Islet precursor cell (in vitro differentiated cells): Measurements from ENCODE around the gene SCARF2.
A peak's percentile ranks its signal among the peaks of the same experiment; 100 is the strongest.
"Not testable (repeated sequence)": the region's sequence is repeated elsewhere in the genome, so short reads cannot be mapped to it uniquely, and the experiment has no call there.

ENCODE experiments used
- DNase-seq: peaks from one replicate; pipeline ENCODE4 v3.0.0-alpha.2; 2018

Gene SCARF2

DNA sequence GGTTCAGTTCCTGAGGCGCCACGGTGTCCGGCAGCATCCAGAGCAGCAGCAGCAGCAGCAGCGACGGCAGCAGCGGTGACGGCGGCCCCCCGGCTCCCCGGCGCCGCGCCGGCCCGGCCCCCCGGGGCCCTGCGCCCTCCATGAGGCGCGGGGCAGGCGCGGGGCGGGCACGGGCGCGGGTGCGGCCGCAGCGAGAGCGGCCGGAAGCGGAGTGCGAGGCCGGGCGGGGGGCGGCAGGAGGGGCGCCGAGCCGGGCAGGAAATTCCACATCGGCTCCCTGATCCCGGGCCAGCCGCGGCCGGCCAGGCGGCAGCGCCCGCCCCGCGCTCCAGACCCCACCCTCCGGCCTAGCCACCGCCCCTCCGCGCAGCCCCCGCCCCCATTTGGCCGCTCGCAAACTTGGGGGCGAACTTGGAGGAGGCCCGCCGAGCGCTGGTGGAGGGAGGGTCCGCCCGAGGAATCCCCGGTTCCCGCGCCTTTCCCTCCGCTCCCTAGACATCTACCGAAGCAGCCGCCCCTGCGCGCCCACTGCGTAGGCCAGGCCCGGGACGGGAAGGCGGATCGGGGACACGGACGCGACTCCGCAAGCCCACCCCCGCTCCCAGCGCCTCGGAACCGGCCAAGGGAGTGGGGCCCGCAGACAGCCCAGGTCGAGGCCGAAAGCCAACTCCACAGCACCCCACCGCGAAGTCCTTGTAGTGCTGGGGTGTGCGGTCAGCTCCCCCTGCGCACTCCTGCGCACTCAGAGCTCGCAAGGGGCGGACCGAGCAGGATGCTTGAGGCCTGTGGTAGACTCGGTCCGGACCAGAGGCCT is at the start of gene SCARF2:
Gene SCARF2 (minus strand): TSS at position 213 of the 814 bp plus-strand sequence. CDS start 71 bp downstream, at position 142.
- peak; percentile 81 for DNase-seq

DNA sequence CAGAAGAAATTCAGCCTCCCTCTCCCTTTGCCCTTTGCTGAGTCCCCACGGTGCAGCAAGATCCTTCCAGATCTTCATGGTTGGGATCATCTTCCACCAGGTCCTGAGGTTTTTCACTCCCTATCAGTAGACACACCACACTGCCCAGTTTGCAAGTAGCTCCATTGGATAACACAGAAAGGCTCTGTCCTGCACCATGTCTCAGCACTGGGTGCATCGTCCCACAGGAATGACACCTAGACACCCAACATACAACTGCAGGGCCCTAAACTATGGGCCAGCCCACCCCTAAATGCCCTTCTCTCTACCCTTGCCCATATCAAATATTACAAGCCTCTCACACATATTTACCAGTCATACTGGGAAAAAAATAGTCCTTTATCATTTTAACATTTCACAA is 48.6 kb upstream of the SCARF2 start:
- no peak for DNase-seq

GRCh38 chr22:20484948-20485683 is 47.5 kb upstream of the SCARF2 start:
- DNase-seq: no peak

DNA sequence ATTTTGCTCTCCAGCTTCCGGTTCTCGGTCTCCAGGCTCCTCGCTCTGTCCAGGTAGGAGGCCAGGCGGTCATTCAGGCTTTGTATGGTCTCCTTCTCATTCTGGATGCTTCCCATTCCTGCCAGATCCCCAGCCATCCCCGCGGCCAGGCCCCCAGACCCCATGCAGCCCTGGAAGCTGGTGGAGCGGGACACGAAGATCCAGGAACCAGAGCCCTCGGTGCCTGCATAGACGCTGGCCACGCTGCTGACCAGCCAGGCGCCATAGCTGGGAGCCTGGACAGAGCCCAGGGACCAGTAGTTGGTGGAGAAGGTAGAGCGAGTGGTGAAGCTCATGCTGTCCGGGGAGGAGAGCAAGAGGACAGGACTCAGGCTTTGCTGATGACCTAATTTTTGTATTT is 46.1 kb upstream of the SCARF2 start:
- no peak for DNase-seq

- not testable (repeated sequence) for DNase-seq
Observed at GRCh38 chr22:20483143-20483506, 45.5 kb upstream of the SCARF2 start.

DNA sequence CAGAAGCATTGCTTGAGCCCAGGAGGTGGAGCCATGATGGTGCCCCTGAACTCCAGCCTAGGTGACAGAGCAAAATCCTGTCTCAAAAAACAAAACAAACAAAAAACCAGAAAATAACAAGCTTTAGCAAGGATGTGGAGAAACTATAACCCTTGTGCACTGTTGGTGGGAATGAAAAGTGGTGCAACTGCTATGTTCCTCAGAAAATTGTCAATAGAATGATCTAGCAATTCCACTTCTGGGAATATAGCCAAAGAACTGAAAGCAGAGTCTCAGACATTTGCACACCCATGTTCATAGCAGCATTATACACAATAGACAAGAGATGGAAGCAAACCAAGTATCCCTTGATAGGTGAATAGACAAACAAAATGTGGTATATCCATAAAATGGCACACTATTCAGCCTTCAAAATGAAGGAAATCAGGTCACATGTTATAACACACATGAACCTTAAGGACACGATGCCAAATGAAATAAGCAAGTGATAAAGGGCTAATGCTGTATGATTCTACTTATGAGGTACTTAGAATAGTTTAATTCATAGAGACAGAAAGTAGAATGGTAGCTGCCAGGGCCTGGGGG is 42.1 kb upstream of the SCARF2 start:
- DNase-seq: no peak

GRCh38 chr22:20478059-20478458 is 40.4 kb upstream of the SCARF2 start:
- not testable (repeated sequence) for DNase-seq

GRCh38 chr22:20475569-20475968 is 37.9 kb upstream of the SCARF2 start:
- not testable (repeated sequence) for DNase-seq

DNA sequence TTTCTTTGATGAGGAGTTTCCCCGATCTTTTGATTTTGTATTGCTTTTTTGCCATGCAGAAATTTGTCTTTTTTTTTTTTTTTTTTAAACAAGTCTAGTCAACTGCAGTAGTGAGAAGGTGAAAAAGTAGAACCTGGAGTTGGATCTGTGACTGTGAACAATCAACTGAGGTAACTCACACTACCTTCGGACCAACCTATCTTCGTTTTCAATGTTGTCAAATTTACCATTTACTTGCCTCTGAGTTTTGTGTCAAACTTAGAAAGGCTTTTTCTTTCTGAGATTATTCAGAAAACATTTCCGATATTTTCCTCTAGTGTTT is 37.5 kb upstream of the SCARF2 start:
- DNase-seq: no peak

- DNase-seq: no peak
Observed at GRCh38 chr22:20472629-20473442, 35.2 kb upstream of the SCARF2 start.

GRCh38 chr22:20471126-20471833 is 33.7 kb upstream of the SCARF2 start:
- peak; percentile 34 for DNase-seq

DNA sequence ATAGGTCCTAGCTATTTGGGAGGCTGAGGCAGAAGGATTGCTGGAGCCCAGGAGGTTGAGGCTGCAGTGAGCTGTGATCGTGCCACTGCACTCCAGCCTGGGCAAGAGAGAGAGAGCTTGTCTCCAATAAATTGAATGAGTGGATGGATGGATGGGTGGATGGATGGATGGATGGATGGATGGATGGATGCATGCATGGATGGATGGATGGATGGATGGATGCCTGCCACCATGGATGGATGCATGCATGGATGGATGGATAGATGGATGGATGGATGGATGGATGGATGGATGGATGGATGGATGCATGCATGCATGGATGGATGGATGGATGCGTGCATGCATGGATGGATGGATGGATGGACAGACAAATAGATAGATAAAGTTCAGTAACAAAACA is 32.9 kb upstream of the SCARF2 start:
- DNase-seq: not testable (repeated sequence)

DNA sequence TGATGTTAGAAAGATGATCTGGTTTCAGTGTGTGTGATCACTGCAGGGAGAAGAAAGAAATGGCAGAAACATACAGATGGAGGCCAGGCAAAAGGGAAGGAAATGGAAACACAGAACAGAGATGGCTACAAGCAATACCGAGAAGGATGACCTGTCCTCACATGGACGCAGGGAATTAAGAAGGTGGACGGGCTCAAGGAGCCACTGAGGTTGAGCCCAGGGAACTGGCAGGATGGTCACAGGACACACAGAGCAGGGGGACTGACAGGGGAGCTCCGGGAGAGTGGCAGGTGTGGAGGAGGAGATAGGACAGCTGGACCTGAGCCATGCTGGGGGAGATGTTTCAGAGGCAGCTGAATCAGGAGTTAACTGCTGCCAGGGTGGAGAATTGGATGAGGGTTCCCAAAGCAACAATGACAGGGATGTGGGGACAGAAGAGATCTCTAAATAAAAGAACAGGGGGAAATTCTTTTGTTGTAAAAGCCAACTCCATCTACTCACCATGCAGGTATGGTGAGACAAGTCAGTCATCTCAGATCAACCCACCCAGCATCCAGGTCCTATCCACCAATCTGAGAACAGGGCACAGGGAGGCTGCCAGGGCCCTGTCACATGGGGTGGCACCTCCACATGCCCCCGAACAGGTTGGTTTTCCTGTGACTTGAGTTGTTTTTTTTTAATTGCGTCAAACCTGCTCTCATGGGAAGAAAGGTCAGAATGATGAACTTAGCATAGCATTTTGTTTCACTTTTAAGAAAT is 31.7 kb upstream of the SCARF2 start:
- no peak for DNase-seq

DNA sequence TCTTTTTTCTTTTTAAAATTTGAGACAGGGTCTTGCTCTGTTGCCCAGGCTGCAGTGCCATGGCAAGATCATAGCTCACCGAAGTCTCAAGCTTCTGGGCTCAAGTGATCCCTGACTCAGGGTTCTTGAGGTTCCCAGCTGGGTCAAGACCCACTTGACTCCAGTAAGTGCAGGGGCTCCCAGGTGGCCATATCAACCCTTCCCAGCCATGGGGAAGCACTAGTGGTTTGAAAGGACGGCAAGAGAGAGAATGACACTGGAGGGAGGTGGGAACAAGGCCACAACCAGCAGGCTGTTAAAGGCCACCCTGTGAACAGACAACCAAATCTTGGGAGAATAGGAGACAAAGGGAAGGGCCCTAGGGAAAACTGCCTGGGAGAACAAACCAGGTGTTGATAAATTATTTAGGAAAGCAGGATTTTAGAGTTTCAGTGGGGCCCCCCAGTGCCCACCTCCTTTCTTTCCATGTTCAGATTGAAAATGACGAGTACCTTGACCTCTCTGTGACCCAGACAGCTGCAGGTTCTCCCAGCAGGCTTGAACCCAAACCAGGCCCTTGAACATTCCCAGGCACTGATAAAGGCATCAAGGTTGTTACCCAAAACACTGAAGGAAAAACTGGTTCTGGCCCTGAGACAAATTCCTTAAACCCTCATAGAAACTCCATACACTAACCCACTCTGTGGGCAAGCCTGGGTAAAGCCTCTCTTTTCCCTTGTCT is 29.2 kb upstream of the SCARF2 start:
- DNase-seq: no peak

DNA sequence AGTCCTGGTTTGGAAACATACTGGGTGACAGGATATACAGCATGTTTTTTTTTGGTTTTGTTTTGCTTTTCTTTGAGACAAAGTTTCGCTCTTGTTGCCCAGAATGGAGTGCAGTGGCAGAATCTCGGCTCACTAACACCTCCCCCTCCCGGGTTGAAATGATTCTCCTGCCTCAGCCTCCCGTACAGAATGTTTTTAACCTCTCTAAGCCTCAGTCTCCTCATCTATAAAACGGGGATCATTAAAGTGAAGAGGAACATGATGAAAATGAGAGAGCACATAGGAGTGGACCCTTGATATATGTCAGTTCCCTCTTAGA is 28.1 kb upstream of the SCARF2 start:
- no peak for DNase-seq

DNA sequence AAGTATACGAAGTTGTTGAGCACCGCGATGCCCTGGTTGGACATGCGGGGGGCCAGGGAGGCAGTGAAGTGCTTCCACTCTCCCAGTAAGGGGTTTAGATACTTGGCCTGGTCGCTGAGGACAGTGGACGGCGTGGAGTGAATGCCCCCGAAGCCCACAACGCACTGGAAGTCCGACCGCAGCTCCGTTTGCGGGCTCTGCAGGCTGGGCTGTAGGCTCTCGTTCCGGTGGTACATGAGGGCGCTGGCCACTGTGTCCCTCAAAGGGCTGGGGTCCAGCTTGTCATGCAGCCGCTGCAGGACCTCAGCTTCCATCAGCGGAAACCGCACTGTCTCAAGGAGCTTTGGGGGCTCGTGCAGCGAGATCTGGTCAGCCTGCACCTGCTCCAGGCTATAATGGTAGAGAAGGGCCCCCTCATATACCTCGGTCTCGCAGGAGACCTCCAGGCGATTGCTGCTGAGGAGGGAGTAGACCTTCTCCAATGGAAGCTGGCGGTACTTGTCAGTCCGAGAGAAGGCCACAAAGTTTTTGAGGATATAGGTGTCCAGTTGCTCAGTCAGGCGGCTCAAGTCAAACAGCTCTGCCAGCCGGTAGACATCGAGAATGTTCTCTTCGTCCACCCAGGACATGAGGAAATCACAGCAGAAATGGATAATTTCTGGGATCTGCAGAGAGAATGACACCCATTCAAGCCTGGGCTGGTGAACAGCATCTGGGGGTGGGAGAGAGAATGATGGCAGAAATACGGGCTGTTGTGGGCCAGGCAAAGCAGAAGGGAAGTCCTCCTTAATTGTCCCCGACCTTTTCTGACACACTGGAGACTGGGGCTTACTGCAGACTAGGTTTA is 27.5 kb upstream of the SCARF2 start:
- DNase-seq: no peak

DNA sequence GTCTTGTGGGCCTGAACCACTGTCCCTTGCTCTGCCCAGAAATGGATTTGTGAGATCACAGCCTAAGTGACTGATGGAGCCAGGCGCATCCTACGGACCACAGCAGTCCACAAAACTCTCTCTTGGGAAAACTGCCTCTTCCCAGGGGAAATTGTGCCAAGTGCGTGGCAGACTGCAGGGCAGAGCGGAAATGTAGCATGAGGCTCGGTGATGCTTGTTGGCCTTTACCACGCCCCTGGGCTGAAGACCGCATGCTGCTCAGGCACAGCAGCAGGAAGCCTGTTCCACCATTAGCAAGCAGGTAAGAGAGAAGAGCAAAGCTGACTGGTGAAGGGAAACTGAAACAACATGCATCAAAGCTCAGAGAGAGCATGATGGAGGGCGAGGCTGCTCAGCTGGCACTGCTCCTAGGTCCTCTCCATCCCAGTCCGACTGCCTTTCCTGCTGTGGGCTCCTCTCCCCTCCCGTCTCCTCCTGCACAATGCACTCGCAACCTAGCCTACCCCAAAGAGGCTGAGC is 26.5 kb upstream of the SCARF2 start:
- DNase-seq: no peak

- no peak for DNase-seq
Observed at GRCh38 chr22:20463324-20464095, 25.9 kb upstream of the SCARF2 start.

DNA sequence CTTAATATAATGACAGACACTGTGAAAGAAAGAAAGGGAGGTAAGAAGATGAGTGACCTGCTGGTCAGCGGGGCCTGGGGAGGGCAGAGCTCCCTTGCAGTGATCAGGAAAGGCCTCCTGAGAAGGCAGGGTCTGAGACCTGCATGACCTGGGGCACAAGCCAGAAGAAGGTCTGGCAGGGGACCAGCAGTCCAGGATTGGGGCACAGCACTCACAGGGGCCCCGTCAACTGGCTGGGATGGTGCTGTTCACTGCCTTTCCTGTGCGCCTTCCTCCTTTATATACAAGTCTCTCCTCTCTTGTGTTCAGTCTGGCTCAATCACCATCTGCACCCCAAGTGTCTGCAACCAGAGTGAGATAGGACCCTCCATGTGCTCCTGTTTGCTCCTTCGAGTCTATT is 22.2 kb upstream of the SCARF2 start:
- no peak for DNase-seq
